ENCODE results near the gene FAM3C. TPM values are rescaled to one million over a fixed set of nuclear protein-coding genes. Genes with fewer than 3 reads are reported as not detected.

The FAM3C gene
- total and polyA plus RNA-seq, 2 of the 8 experiments (the other 6 are each of a cell fraction or from before 2014, with no cell fraction given), result 27.0 to 77.7 TPM

GRCh38 chr7:121395494-121395960 is 581 bp downstream of the FAM3C start:
- Histone ChIP-seq H3K14ac (ENCODE audit: insufficient read length) (no peak overlapping the region), H3K27ac (ENCODE audit: low read depth, low read length) (peak overlapping the region; percentile 84), H4K20me1 (replicated peaks in 1 of 2; ENCODE audit: control insufficient read depth in 1 of 2, insufficient read depth in 2 of 2, low read length in 2 of 2) (peaks cover 0 to 3% of the 10 kb centered on the region in 2 experiments), H4K8ac (ENCODE audit: extremely low read depth, insufficient read depth, low read length) (peak overlapping the region; percentile 93), H4K91ac (replicated peaks; ENCODE audit: insufficient read length, low read length) (no peak overlapping the region), H3K79me2 (ENCODE audit: control insufficient read depth in 1 of 2, insufficient read depth in 2 of 2, low read length in 2 of 2) (peaks cover 13 to 51% of the 10 kb centered on the region in 2 experiments; a peak in 3 of 4 replicates), H3K4me1 (replicated peaks in 1 of 4; ENCODE audit: control insufficient read depth in 3 of 4, insufficient read depth in 4 of 4, low read length in 3 of 4) (no peaks in the 10 kb centered on the region), H3K79me1 (ENCODE audit: low read depth, low read length) (0 out of 2 replicates have a peak, but pooled peaks cover 2% of the 10 kb centered on the region), H3K23ac (ENCODE audit: insufficient read length) (no peak overlapping the region), H2BK20ac (ENCODE audit: low read length) (no peak overlapping the region), H3K9ac (replicated peaks in 1 of 4; ENCODE audit: extremely low read depth in 1 of 4, low read depth in 3 of 4, low read length in 3 of 4) (peak overlapping the region; percentile 31 to 92 (median 76)), H3K36me3 (ENCODE audit: control insufficient read depth in 2 of 4, insufficient read depth in 4 of 4, low read length in 3 of 4) (peaks cover 0 to 6% (median 1%) of the 10 kb centered on the region in 4 experiments; a peak in 3 of 8 replicates), H3K23me2 (ENCODE audit: low read depth, low read length) (no peaks in the 10 kb centered on the region), H2BK120ac (replicated peaks; ENCODE audit: low read depth, low read length) (no peak overlapping the region), H3K4me2 (ENCODE audit: insufficient read depth in 1 of 2, low read depth in 2 of 2, low read length in 2 of 2) (peak overlapping the region; percentile 58 to 75), H3K56ac (replicated peaks; ENCODE audit: insufficient read length, low read depth, low read length) (no peak overlapping the region), H4K5ac (ENCODE audit: insufficient read length, low read depth, low read length) (no peak overlapping the region), H3K27me3 (replicated peaks in 1 of 4; ENCODE audit: control insufficient read depth in 3 of 4, extremely low read depth in 1 of 4, insufficient read depth in 3 of 4, low read length in 3 of 4) (no peaks in the 10 kb centered on the region), H3K18ac (ENCODE audit: extremely low read depth, low read length) (no peak overlapping the region), H3K9me3 (ENCODE audit: insufficient read depth in 2 of 2, low read depth in 1 of 2, low read length in 1 of 2) (no peaks in the 10 kb centered on the region), H3K4ac (replicated peaks; ENCODE audit: insufficient read length, low read depth, low read length) (no peak overlapping the region), H2AK5ac (ENCODE audit: low read depth, low read length) (no peak overlapping the region), H2BK15ac (ENCODE audit: low read length) (no peak overlapping the region), H3K4me3 (ENCODE audit: extremely low read depth in 1 of 4, insufficient read depth in 2 of 4, low read depth in 3 of 4, low read length in 4 of 4) (peak overlapping the region; percentile 53 to 81 (median 76)), H2AFZ (ENCODE audit: low read length) (no peak overlapping the region; the same call in 1 of the 2 replicates), H2BK12ac (ENCODE audit: low read depth, low read length) (no peak overlapping the region), H2BK5ac (ENCODE audit: low read depth, low read length) (peak overlapping the region; percentile 39; the same call in 1 of the 2 replicates)
- 1% methylated on average over 30 of the region's 30 CpGs; no CpG with 5 or more reads in 1 of the 2 experiments for WGBS, 2 experiments (ENCODE audit: extremely low coverage in 1 of 2, insufficient coverage in 1 of 2, insufficient read length in 1 of 2, insufficient replicate concordance in 2 of 2, low coverage in 1 of 2, low lambda C conversion rate in 2 of 2, missing lambda C conversion rate in 1 of 2)
- CTCF ChIA-PET (ENCODE audit: partially characterized antibody), result interaction anchor here (0.6 to 3.2 kb wide), 19 partner anchors 8 to 597 kb away, joined by 3 to 23 read pairs (median 6); no protein-coding TSS in a partner anchor
- POLR2A ChIA-PET (ENCODE audit: partially characterized antibody), result interaction anchor here (0.9 to 2.8 kb wide), 8 partner anchors 10 to 543 kb away, joined by 3 to 30 read pairs (median 4); no protein-coding TSS in a partner anchor
- no peak for FAIRE-seq
- DNase-seq (ENCODE audit: low read depth in 1 of 2, low spot score in 2 of 2), result no peak
- TF ChIP-seq GTF2F1 (IDR thresholded peaks at IDR 0.05; ENCODE audit: borderline replicate concordance, low read depth, low read length) (no peak), TEAD4 (IDR thresholded peaks at IDR 0.05; ENCODE audit: low read depth, low read length) (peak; percentile 66; the same call in 1 of the 2 replicates), SIN3A (conservative IDR thresholded peaks at IDR 0.05 in 1 of 2, IDR thresholded peaks at IDR 0.05 in 1 of 2; ENCODE audit: low read depth in 1 of 2, low read length in 2 of 2) (peak in 1 of 2 experiments; percentile 19; a peak in 1 of 4 replicates), NANOG (IDR thresholded peaks at IDR 0.05; ENCODE audit: insufficient read depth, low read depth, low read length, poor library complexity, severe bottlenecking) (no peak), TCF12 (IDR thresholded peaks at IDR 0.05; ENCODE audit: low read depth, low read length) (no peak)
